Stimulated activated CD8-positive, alpha-beta memory T cell treated with anti-CD3 and anti-CD28 coated beads, Interleukin-2, amount 100 ng/mL, for 48 hours (primary cell): ENCODE measurements around the gene ZBTB20.

ENCODE experiments used
- DNase-seq, 2 donors: peaks; one replicate each; pipeline ENCODE4 v3.0.0-alpha.2; 2020; ENCODE audit warnings: low read depth in 2 of 2

ZBTB20 gene

GRCh38 chr3:114928989-114929640 lies 218.0 kb downstream of the ZBTB20 start:
- no peak for DNase-seq

GRCh38 chr3:114904633-114905032 lies 242.5 kb downstream of the ZBTB20 start:
- no peak for DNase-seq

GRCh38 chr3:114903213-114903612 lies 243.9 kb downstream of the ZBTB20 start:
- no peak for DNase-seq

- no peak for DNase-seq
Observed at GRCh38 chr3:114902691-114903101, 244.4 kb downstream of the ZBTB20 start.

- no peak for DNase-seq
Observed at GRCh38 chr3:114900908-114901307, 246.2 kb downstream of the ZBTB20 start.

GRCh38 chr3:114899186-114899931 lies 247.7 kb downstream of the ZBTB20 start:
- no peak for DNase-seq

- no peak for DNase-seq
Observed at GRCh38 chr3:114896978-114897377, 250.1 kb downstream of the ZBTB20 start.

- no peak for DNase-seq
Observed at GRCh38 chr3:114893361-114893760, 253.7 kb downstream of the ZBTB20 start.

- no peak for DNase-seq
Observed at GRCh38 chr3:114892880-114893279, 254.2 kb downstream of the ZBTB20 start.

- DNase-seq, result no peak
Observed at GRCh38 chr3:114892131-114892879, 254.8 kb downstream of the ZBTB20 start.

- DNase-seq, result no peak
Observed at GRCh38 chr3:114887806-114888205, 259.3 kb downstream of the ZBTB20 start.

GRCh38 chr3:114886905-114887304 lies 260.2 kb downstream of the ZBTB20 start:
- DNase-seq, result no peak

- no peak for DNase-seq
Observed at GRCh38 chr3:114884213-114884923, 262.7 kb downstream of the ZBTB20 start.

- no peak for DNase-seq
Observed at GRCh38 chr3:114880078-114880477, 267.0 kb downstream of the ZBTB20 start.

- no peak for DNase-seq
Observed at GRCh38 chr3:114879059-114880031, 267.7 kb downstream of the ZBTB20 start.

- DNase-seq, result no peak
Observed at GRCh38 chr3:114878114-114878839, 268.8 kb downstream of the ZBTB20 start.

GRCh38 chr3:114877378-114878113 lies 269.5 kb downstream of the ZBTB20 start:
- DNase-seq, result no peak

- DNase-seq, result no peak
Observed at GRCh38 chr3:114874522-114874971, 272.5 kb downstream of the ZBTB20 start.

- no peak for DNase-seq
Observed at GRCh38 chr3:114873591-114873990, 273.5 kb downstream of the ZBTB20 start.
